GM12873 (cell line): ENCODE measurements around the gene SECISBP2L.

Experiments used
- CTCF ChIP-seq: IDR thresholded peaks from 2 replicates; pipeline ENCODE4 v1.5.1; 2012; ENCODE audit warnings: low read depth, mild to moderate bottlenecking, moderate library complexity, low read length, control low read depth; ENCODE audit not compliant: insufficient read depth; ENCODE audit errors: missing control alignments

SECISBP2L gene

GRCh38 chr15:49046220-49047102 lies at the start of gene SECISBP2L:
Gene SECISBP2L (minus strand): TSS chr15:49046446. CDS start chr15:49046299, 147 bp downstream.
- peak; percentile 61 for TF ChIP-seq CTCF

- TF ChIP-seq CTCF = no peak
These were observed 48.7 kb upstream of the SECISBP2L start for GRCh38 chr15:49094923-49095322.

GRCh38 chr15:49093252-49094105 lies 47.2 kb upstream of the SECISBP2L start:
- no peak for TF ChIP-seq CTCF

GRCh38 chr15:49088996-49089395 lies 42.8 kb upstream of the SECISBP2L start:
- no peak for TF ChIP-seq CTCF

GRCh38 chr15:49085696-49086459 lies 39.6 kb upstream of the SECISBP2L start:
- TF ChIP-seq CTCF = no peak

GRCh38 chr15:49084285-49084570 lies 38.0 kb upstream of the SECISBP2L start:
- no peak for TF ChIP-seq CTCF
